PFSK-1 (cell line): Measurements from ENCODE around the gene PCK2.

ENCODE experiments used
- POLR2AphosphoS5 ChIP-seq: IDR thresholded peaks from 2 replicates; pipeline ENCODE4 v1.6.1; 2012; ENCODE audit warnings: low read depth, mild to moderate bottlenecking, control low read depth, low read length, moderate library complexity
- SIN3A ChIP-seq: IDR thresholded peaks from 2 replicates; pipeline ENCODE4 v1.6.1; 2012; ENCODE audit warnings: mild to moderate bottlenecking, low read length, moderate library complexity, borderline replicate concordance; ENCODE audit not compliant: insufficient read depth
- TAF1 ChIP-seq: IDR thresholded peaks from 2 replicates; pipeline ENCODE4 v1.6.1; 2012; ENCODE audit warnings: low read length, control low read depth, borderline replicate concordance; ENCODE audit not compliant: insufficient read depth
- TF ChIP-seq, protein P1 (sequence below), 2 experiments: IDR thresholded peaks; 2 replicates each; pipeline versions ENCODE4 v1.6.1 to v1.8.0; 2011 to 2012; ENCODE audit warnings: low read depth in 2 of 2, low read length in 2 of 2, control low read depth in 1 of 2, inconsistent platforms in 1 of 2, mild to moderate bottlenecking in 1 of 2, moderate library complexity in 1 of 2; ENCODE audit not compliant: insufficient read depth in 1 of 2

DNA sequence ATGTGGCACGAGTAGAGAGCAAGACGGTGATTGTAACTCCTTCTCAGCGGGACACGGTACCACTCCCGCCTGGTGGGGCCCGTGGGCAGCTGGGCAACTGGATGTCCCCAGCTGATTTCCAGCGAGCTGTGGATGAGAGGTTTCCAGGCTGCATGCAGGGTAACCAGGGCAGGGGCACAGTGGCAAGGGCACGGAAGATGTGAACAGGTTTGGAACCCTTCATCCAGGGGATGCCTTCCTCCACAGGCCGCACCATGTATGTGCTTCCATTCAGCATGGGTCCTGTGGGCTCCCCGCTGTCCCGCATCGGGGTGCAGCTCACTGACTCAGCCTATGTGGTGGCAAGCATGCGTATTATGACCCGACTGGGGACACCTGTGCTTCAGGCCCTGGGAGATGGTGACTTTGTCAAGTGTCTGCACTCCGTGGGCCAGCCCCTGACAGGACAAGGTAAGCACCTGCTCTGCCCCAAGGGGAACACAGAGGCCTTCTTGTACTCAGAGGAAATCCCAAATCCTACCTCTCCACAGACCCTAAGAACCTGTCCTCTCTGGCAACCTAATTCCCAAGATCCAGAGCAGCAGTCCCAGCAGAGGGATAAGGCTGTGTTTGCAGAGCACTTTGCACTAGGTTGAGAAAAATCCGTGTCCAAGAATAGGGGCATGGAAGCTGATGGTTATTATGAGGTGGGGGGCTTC lies 4.3 kb downstream of the PCK2 start:
- TF ChIP-seq POLR2AphosphoS5, result no peak
- no peak for TF ChIP-seq TAF1
- TF ChIP-seq, protein P1, sequence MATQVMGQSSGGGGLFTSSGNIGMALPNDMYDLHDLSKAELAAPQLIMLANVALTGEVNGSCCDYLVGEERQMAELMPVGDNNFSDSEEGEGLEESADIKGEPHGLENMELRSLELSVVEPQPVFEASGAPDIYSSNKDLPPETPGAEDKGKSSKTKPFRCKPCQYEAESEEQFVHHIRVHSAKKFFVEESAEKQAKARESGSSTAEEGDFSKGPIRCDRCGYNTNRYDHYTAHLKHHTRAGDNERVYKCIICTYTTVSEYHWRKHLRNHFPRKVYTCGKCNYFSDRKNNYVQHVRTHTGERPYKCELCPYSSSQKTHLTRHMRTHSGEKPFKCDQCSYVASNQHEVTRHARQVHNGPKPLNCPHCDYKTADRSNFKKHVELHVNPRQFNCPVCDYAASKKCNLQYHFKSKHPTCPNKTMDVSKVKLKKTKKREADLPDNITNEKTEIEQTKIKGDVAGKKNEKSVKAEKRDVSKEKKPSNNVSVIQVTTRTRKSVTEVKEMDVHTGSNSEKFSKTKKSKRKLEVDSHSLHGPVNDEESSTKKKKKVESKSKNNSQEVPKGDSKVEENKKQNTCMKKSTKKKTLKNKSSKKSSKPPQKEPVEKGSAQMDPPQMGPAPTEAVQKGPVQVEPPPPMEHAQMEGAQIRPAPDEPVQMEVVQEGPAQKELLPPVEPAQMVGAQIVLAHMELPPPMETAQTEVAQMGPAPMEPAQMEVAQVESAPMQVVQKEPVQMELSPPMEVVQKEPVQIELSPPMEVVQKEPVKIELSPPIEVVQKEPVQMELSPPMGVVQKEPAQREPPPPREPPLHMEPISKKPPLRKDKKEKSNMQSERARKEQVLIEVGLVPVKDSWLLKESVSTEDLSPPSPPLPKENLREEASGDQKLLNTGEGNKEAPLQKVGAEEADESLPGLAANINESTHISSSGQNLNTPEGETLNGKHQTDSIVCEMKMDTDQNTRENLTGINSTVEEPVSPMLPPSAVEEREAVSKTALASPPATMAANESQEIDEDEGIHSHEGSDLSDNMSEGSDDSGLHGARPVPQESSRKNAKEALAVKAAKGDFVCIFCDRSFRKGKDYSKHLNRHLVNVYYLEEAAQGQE (IDR thresholded peaks at IDR 0.05; ENCODE audit: insufficient read depth in 1 of 2, low read depth in 2 of 2, low read length in 2 of 2), result no peak
- TF ChIP-seq SIN3A, result no peak
